Measurements from ENCODE around the gene PTGR2.
"Not testable (repeated sequence)": the region's sequence is repeated elsewhere in the genome, so short reads cannot be mapped to it uniquely, and the experiment has no call there.

PTGR2 gene

GRCh38 chr14:73823339-73823885 lies 28.2 kb upstream of the PTGR2 start:
- TF ChIP-seq CTCF (IDR thresholded peaks at IDR 0.05) (no peak), ZFX (IDR thresholded peaks at IDR 0.05; ENCODE audit: borderline replicate concordance) (no peak)
- no peak overlapping the region for H3K27ac ChIP-seq

- TF ChIP-seq CTCF (IDR thresholded peaks at IDR 0.05) (no peak), ZFX (IDR thresholded peaks at IDR 0.05; ENCODE audit: borderline replicate concordance) (no peak)
- no peak overlapping the region for H3K27ac ChIP-seq
Observed at GRCh38 chr14:73824127-73824526, 27.5 kb upstream of the PTGR2 start.

GRCh38 chr14:73824536-73824935 lies 27.1 kb upstream of the PTGR2 start:
- H3K27ac ChIP-seq, result no peak overlapping the region
- TF ChIP-seq ZFX (IDR thresholded peaks at IDR 0.05; ENCODE audit: borderline replicate concordance) (no peak), CTCF (IDR thresholded peaks at IDR 0.05) (no peak)

- H3K27ac ChIP-seq, result no peak overlapping the region
- TF ChIP-seq CTCF (IDR thresholded peaks at IDR 0.05) (peak; percentile 95), ZFX (IDR thresholded peaks at IDR 0.05; ENCODE audit: borderline replicate concordance) (no peak)
Observed at GRCh38 chr14:73825551-73826188, 26.0 kb upstream of the PTGR2 start.

GRCh38 chr14:73827190-73827589 lies 24.4 kb upstream of the PTGR2 start:
- peak; percentile 25 for TF ChIP-seq CTCF (IDR thresholded peaks at IDR 0.05)
- H3K27ac ChIP-seq, result not testable (repeated sequence)

- no peak overlapping the region for H3K27ac ChIP-seq
- no peak for TF ChIP-seq ZFX (IDR thresholded peaks at IDR 0.05; ENCODE audit: borderline replicate concordance)
- no peak for TF ChIP-seq CTCF (IDR thresholded peaks at IDR 0.05)
Observed at GRCh38 chr14:73829071-73829470, 22.6 kb upstream of the PTGR2 start.

- TF ChIP-seq ZFX (IDR thresholded peaks at IDR 0.05; ENCODE audit: borderline replicate concordance) (no peak), CTCF (IDR thresholded peaks at IDR 0.05) (no peak)
- H3K27ac ChIP-seq, result no peak overlapping the region
Observed at GRCh38 chr14:73829526-73830431, 21.9 kb upstream of the PTGR2 start.
